Thoracic aorta (tissue), 2 donors: Measurements from ENCODE around the gene PTPN21. TPM values are rescaled to one million over a fixed set of nuclear protein-coding genes. Genes with fewer than 3 reads are reported as not detected.

Experiments used
- ATAC-seq: fragments of 150-250 bp; one replicate; pipeline ENCODE4 v1.8.0; 2017; ENCODE audit warnings: low read depth; ENCODE audit not compliant: insufficient number of reproducible peaks, low FRiP score
- DNase-seq: peaks from one replicate; pipeline ENCODE4 v3.0.0-alpha.2; 2020; ENCODE audit warnings: low spot score
- H3K27ac ChIP-seq, 2 donors: fragments of 200-600 bp; sonication (generic); 1 replicate in 1 of 2; 2 replicates in 1 of 2; pipeline ENCODE4 v1.5.1; 2016; ENCODE audit warnings: mild to moderate bottlenecking in 2 of 2, moderate library complexity in 2 of 2
- H3K27me3 ChIP-seq: fragments of 200-600 bp; sonication (generic); replicated peaks from 2 replicates; pipeline ENCODE4 v1.6.0; 2016; ENCODE audit warnings: mild to moderate bottlenecking; ENCODE audit not compliant: insufficient read depth
- H3K36me3 ChIP-seq: fragments of 200-600 bp; sonication (generic); one replicate; pipeline ENCODE4 v1.5.1; 2016
- H3K4me1 ChIP-seq, 2 donors: fragments of 200-600 bp; sonication (generic); 1 replicate in 1 of 2; 2 replicates in 1 of 2; pipeline versions ENCODE4 v1.5.1 to v1.6.0; 2016; ENCODE audit warnings: low read depth in 2 of 2, mild to moderate bottlenecking in 1 of 2; ENCODE audit not compliant: control insufficient read depth in 1 of 2
- H3K4me3 ChIP-seq: fragments of 200-600 bp; sonication (generic); 2 replicates; pipeline ENCODE4 v1.5.1; 2016; ENCODE audit warnings: mild to moderate bottlenecking
- H3K9me3 ChIP-seq: fragments of 200-600 bp; sonication (generic); 2 replicates; pipeline ENCODE4 v1.5.1; 2016
- CTCF ChIP-seq: fragments of 200-600 bp; sonication (generic); IDR thresholded peaks from one replicate; pipeline ENCODE4 v1.5.1; 2019; ENCODE audit warnings: antibody characterized with exemption
- total RNA-seq, 2 donors: library from RNA; depleted of rRNA; stranded (reverse); fragments of >200 nt; gene quantifications; one replicate each; pipeline versions ENCODE4 v1.1.0 to v1.2.3, GENCODE V29; 2016

PTPN21 gene
- total RNA-seq, 2 donors from 2014 or later = 32.5 to 38.6 TPM

- no peak for TF ChIP-seq CTCF
- no peak overlapping the region for H3K27ac ChIP-seq
- no peaks in the 10 kb centered on the region for H3K27me3 ChIP-seq
- peaks cover 0 to 24% of the 10 kb centered on the region in 2 donors for H3K4me1 ChIP-seq
- DNase-seq = no peak
- H3K9me3 ChIP-seq = no peaks in the 10 kb centered on the region
- H3K4me3 ChIP-seq = no peak overlapping the region
- H3K36me3 ChIP-seq = peaks cover 10% of the 10 kb centered on the region
- no peak for ATAC-seq
Measured at GRCh38 chr14:88490168-88490567, 64.6 kb downstream of the PTPN21 start.

- no peak for TF ChIP-seq CTCF
- no peaks in the 10 kb centered on the region for H3K9me3 ChIP-seq
- H3K4me1 ChIP-seq = peaks cover 0 to 24% of the 10 kb centered on the region in 2 donors
- H3K27me3 ChIP-seq = no peaks in the 10 kb centered on the region
- DNase-seq = no peak
- no peak overlapping the region for H3K4me3 ChIP-seq
- H3K27ac ChIP-seq = peak overlapping the region in 1 of 2 donors; percentile 47
- peaks cover 11% of the 10 kb centered on the region for H3K36me3 ChIP-seq
- no peak for ATAC-seq
Measured at GRCh38 chr14:88488897-88489296, 65.9 kb downstream of the PTPN21 start.

GRCh38 chr14:88488081-88488480, 66.7 kb downstream of the PTPN21 start:
- DNase-seq = no peak
- Histone ChIP-seq H3K4me1 (peaks cover 0 to 24% of the 10 kb centered on the region in 2 donors), H3K36me3 (peaks cover 7% of the 10 kb centered on the region), H3K27me3 (no peaks in the 10 kb centered on the region), H3K9me3 (no peaks in the 10 kb centered on the region), H3K27ac (peak overlapping the region; percentile 29 to 47), H3K4me3 (peak overlapping the region; percentile 15)
- peak; percentile 16 for ATAC-seq
- TF ChIP-seq CTCF = no peak

- Histone ChIP-seq H3K4me1 (peaks cover 0 to 6% of the 10 kb centered on the region in 2 donors), H3K9me3 (no peaks in the 10 kb centered on the region), H3K4me3 (no peak overlapping the region), H3K27ac (no peak overlapping the region), H3K36me3 (peaks cover 38% of the 10 kb centered on the region), H3K27me3 (no peaks in the 10 kb centered on the region)
- DNase-seq (no peak), ATAC-seq (no peak)
- no peak for TF ChIP-seq CTCF
Measured at GRCh38 chr14:88482524-88482923, 72.3 kb downstream of the PTPN21 start.

DNA sequence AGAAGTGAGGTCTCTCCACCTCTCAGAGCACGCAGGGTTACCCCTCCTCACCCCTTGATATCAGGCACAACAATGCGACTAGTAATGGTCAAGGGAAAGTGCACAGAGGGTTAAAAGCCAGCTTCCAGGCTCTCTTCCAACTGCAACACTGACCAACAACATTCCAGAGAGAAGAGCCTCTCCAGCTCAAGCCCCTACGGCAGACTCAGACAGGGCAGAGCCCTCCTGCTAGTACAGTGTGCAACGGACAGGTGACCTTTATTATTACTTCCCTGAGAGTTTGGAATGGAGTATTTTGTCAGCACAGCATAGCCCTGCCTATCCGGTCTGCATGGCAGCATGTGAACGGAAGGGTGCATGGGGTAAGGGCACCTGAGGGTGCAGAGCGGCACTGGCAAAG, 73.0 kb downstream of the PTPN21 start:
- ATAC-seq = no peak
- no peak for TF ChIP-seq CTCF
- no peaks in the 10 kb centered on the region for H3K4me1 ChIP-seq
- DNase-seq = no peak
- H3K36me3 ChIP-seq = peaks cover 38% of the 10 kb centered on the region
- H3K27me3 ChIP-seq = no peaks in the 10 kb centered on the region
- H3K9me3 ChIP-seq = no peaks in the 10 kb centered on the region
- H3K27ac ChIP-seq = no peak overlapping the region
- H3K4me3 ChIP-seq = no peak overlapping the region
